Central memory CD8-positive, alpha-beta T cell (primary cell): ENCODE data around the gene SHOX.
"Not testable (repeated sequence)": the region's sequence is repeated elsewhere in the genome, so short reads cannot be mapped to it uniquely, and the experiment has no call there.

Experiments used
- ATAC-seq: fragments of 150-1000 bp; cut with Tn5 transposase; replicated peaks from 2 replicates; pipeline ENCODE4 v1.10.0; 2022; ENCODE audit warnings: mild to moderate bottlenecking, moderate FRiP score, moderate number of reproducible peaks; ENCODE audit not compliant: poor library complexity, severe bottlenecking; ENCODE audit errors: extremely low read depth
- DNase-seq, 2 donors: peaks; one replicate each; pipeline ENCODE4 v3.0.0; 2021; ENCODE audit warnings: low spot score in 2 of 2
- H3K27ac Mint-ChIP-seq: one replicate; pipeline ENCODE4 v1.8.0; 2022; ENCODE audit warnings: low read depth, mild to moderate bottlenecking, moderate library complexity, mixed read lengths
- H3K27me3 Mint-ChIP-seq: one replicate; pipeline ENCODE4 v1.8.0; 2022; ENCODE audit warnings: mixed read lengths
- H3K36me3 Mint-ChIP-seq: one replicate; pipeline ENCODE4 v1.8.0; 2022; ENCODE audit warnings: mild to moderate bottlenecking, moderate library complexity, mixed read lengths; ENCODE audit not compliant: insufficient read depth
- H3K4me1 Mint-ChIP-seq: one replicate; pipeline ENCODE4 v1.8.0; 2022; ENCODE audit warnings: mixed read lengths
- H3K4me3 Mint-ChIP-seq: one replicate; pipeline ENCODE4 v1.8.0; 2022; ENCODE audit warnings: mild to moderate bottlenecking, moderate library complexity, mixed read lengths
- H3K9me3 Mint-ChIP-seq: one replicate; pipeline ENCODE4 v1.8.0; 2022; ENCODE audit warnings: mixed read lengths

The SHOX gene

DNA sequence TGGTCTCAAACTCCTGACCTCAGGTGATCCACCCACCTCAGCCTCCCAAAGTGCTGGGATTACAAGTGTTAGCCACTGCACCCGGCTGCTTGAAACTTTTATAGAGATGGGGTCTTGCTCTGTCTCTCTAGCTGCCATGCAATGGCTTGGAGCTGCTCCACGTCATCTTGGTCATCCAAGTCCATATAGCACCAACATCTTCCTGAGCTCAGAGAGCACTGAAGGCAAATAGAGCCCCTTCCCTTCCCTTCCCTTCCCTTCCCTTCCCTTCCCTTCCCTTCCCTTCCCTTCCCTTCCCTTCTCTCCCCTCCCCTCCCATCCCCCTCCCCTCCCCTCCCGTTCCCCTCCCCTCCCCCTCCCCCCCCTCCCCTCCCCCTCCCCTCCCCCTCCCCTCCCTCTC is 22.5 kb upstream of the SHOX start:
- not testable (repeated sequence) for ATAC-seq, H3K4me3 Mint-ChIP-seq, H3K36me3 Mint-ChIP-seq, DNase-seq, H3K4me1 Mint-ChIP-seq, H3K27me3 Mint-ChIP-seq, H3K27ac Mint-ChIP-seq
- peaks cover 17% of the 10 kb centered on the region for H3K9me3 Mint-ChIP-seq

DNA sequence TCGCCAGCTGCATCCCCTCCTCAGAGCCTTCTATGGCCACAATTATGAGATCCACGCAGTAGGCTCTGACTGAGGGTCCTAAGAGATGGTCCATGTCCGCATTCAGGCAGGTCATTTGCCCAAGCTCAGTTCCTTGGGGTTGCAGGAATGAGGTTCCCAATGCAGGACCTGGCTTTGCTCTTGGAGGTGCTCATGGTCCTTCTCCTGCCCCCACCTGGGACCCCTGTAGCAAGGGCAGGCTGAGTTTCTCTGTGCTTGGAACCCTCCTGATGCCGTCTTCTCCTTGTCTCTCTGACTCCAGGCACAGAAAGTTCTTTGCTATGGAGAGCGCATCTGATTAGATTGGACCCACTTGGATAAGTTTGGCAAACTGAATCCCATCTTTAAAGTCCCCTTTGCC is 16.5 kb upstream of the SHOX start:
- no peak for ATAC-seq
- Mint-ChIP-seq H3K36me3 (no peaks in the 10 kb centered on the region), H3K4me1 (no peaks in the 10 kb centered on the region), H3K9me3 (peaks cover 34% of the 10 kb centered on the region), H3K4me3 (no peak overlapping the region), H3K27me3 (peaks cover 10% of the 10 kb centered on the region), H3K27ac (no peak overlapping the region)
- peak in 1 of 2 donors; percentile 5 for DNase-seq

DNA sequence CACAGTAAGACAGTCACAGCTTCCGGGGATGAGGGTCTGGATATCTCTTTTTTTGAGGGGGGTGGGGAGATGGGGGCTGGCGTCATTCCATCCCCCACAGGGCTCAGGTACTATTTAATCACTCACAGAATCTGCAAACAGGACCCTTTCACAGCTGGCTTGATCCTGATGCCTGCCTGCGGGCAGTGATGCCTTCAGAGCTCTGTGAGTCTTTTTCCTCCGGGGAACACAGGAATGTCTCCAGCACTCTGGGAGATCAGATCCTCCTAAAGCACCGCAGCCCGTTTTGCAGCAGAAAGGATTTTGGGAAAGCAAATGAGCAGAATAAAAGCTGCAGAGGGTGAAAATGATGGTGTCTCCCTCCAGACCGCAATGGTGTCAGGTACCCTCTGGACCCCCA is 13.2 kb upstream of the SHOX start:
- Mint-ChIP-seq H3K9me3 (peaks cover 24% of the 10 kb centered on the region), H3K4me1 (no peaks in the 10 kb centered on the region), H3K4me3 (no peak overlapping the region), H3K27ac (no peak overlapping the region), H3K36me3 (no peaks in the 10 kb centered on the region), H3K27me3 (peaks cover 18% of the 10 kb centered on the region)
- DNase-seq (peak in 1 of 2 donors; percentile 6), ATAC-seq (no peak)

DNA sequence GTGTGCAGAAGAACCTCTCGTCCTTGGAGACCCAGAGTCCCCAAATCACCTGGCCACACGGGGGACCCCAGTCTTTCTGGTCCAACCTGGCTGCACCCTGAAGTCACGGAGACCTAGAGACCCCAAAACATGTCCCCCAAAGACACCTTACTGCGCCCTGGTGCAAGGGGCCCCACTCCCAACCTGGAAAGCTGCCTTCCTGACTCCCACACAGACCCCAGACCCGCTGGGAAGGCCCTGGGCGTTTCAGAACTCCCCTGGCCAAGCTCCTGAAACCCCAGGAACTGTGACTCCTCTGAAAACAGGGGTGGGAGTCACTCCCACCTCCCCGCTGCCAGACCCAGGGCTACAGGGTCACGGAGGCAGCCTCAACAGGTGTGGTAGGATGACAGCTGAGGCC is 12.7 kb upstream of the SHOX start:
- no peak overlapping the region for H3K27ac Mint-ChIP-seq
- peaks cover 23% of the 10 kb centered on the region for H3K27me3 Mint-ChIP-seq
- no peaks in the 10 kb centered on the region for H3K36me3 Mint-ChIP-seq
- no peak overlapping the region for H3K4me3 Mint-ChIP-seq
- ATAC-seq = no peak
- peak in 1 of 2 donors; percentile 9 for DNase-seq
- no peaks in the 10 kb centered on the region for H3K4me1 Mint-ChIP-seq
- peaks cover 28% of the 10 kb centered on the region for H3K9me3 Mint-ChIP-seq

DNA sequence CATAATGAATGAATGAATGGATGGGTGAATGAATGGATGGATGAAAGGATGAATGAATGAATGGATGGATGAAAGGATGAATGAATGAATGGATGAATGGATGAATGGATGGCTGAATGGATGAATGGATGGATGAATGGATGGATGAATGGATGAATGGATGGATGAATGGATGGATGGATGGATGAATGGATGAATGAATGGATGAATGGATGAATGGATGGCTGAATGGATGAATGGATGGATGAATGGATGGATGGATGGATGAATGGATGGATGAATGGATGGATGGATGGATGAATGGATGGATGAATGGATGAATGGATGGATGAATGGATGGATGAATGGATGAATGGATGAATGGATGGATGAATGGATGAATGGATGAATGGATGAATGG is 12.3 kb upstream of the SHOX start:
- H3K4me3 Mint-ChIP-seq, ATAC-seq, H3K36me3 Mint-ChIP-seq, DNase-seq, H3K27ac Mint-ChIP-seq, H3K4me1 Mint-ChIP-seq: not testable (repeated sequence)
- peaks cover 30% of the 10 kb centered on the region for H3K9me3 Mint-ChIP-seq
- H3K27me3 Mint-ChIP-seq = peaks cover 27% of the 10 kb centered on the region

DNA sequence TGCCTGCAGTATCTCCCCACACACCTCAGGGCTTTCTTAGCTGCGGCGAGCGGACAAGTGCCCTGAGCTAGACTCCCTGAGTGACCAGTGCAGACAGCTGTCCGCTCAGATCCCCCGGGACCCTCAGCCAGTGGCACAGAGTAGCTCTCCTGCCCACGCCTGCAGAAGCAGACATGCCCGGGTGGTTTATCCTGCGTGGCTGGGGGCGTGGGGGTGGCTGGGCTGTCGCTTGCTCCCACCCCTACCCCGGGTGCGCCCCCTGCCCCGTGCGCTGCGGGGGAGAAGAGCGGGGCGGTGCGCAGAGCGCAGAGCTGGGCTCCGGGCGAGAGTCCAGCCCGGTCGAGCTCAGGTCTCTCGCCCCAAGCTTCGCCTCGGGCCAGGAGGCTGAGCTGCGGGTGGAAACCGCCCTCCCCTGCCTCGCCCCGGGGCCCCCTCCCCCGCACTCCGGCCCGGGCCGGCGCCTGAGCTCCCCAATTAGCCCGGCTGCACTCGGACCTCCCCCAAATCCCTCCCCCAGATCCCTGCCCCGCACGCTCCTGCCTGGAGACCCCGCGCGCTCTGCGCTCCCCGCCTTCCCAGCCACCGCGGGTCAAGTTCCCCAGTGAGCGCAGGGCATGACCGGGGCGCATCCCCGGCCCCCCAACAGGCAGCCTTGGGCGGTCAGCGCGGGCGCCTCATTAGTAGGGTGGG is 11.7 kb upstream of the SHOX start:
- ATAC-seq (no peak), DNase-seq (peak in 1 of 2 donors; percentile 4)
- H3K9me3 Mint-ChIP-seq = peaks cover 29% of the 10 kb centered on the region
- no peak overlapping the region for H3K27ac Mint-ChIP-seq
- peaks cover 31% of the 10 kb centered on the region for H3K27me3 Mint-ChIP-seq
- no peaks in the 10 kb centered on the region for H3K36me3 Mint-ChIP-seq
- H3K4me3 Mint-ChIP-seq = no peak overlapping the region
- no peaks in the 10 kb centered on the region for H3K4me1 Mint-ChIP-seq

DNA sequence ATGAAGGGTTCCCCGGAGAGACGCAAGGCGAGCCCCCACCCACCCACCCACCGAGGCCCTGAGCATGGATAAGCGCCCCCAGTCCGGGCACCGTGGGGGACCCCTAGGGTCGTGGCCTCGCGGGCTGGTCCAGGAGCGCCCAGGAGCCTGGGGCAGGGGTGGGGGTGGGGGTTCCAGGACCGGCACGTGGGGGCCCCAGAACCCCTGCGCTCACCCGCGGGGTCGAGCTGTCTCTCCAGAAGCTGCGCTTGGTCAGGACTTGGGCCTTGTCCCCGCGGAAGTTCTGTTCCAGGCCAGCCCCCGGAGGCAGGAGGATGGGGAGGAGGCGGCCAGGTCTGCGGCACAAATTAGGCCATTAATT is 11.2 kb upstream of the SHOX start:
- H3K9me3 Mint-ChIP-seq = peaks cover 24% of the 10 kb centered on the region
- no peak for ATAC-seq
- no peak overlapping the region for H3K4me3 Mint-ChIP-seq
- no peak overlapping the region for H3K27ac Mint-ChIP-seq
- peak in 1 of 2 donors; percentile 9 for DNase-seq
- H3K27me3 Mint-ChIP-seq = peaks cover 31% of the 10 kb centered on the region
- no peaks in the 10 kb centered on the region for H3K36me3 Mint-ChIP-seq
- H3K4me1 Mint-ChIP-seq = no peaks in the 10 kb centered on the region

DNA sequence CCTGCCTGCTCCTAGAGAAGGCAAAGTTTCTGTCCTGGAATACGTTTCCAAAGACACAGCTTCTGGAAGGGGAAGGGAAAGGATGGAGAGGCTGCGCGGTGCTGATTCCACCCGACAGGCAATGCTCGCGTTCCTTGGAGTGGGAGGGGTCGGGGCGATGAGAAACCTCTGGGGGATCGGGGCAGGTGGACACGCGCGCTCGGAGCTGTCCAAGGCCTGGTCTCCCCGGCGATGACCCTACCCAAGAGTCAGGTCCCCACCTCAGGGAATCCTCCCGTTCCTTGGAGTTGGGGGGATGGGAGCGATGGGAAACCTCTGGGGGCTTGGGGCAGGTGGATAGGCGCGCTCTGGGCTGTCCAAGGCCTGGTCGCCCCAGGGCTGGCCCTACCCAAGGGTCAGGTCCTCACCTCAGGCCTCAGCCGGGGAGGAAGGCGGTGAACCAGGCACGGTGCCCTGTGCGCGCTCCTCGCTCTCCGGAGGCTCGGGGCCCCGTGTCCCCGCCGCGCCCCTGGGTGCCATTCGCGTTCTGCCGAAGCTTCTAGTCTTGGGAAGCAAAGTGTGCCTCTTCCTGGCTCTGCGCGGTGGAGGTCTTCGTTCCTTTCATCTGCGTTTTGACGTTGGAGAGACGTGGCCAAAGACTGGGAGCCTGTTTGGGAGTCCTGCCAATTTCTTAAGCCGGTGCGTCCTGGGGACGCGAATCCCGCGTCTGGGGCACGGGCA is 10.6 kb upstream of the SHOX start:
- ATAC-seq (no peak), DNase-seq (peak in 1 of 2 donors; percentile 8)
- Mint-ChIP-seq H3K4me1 (no peaks in the 10 kb centered on the region), H3K4me3 (no peak overlapping the region), H3K27me3 (peaks cover 31% of the 10 kb centered on the region), H3K36me3 (no peaks in the 10 kb centered on the region), H3K27ac (no peak overlapping the region), H3K9me3 (peaks cover 21% of the 10 kb centered on the region)

DNA sequence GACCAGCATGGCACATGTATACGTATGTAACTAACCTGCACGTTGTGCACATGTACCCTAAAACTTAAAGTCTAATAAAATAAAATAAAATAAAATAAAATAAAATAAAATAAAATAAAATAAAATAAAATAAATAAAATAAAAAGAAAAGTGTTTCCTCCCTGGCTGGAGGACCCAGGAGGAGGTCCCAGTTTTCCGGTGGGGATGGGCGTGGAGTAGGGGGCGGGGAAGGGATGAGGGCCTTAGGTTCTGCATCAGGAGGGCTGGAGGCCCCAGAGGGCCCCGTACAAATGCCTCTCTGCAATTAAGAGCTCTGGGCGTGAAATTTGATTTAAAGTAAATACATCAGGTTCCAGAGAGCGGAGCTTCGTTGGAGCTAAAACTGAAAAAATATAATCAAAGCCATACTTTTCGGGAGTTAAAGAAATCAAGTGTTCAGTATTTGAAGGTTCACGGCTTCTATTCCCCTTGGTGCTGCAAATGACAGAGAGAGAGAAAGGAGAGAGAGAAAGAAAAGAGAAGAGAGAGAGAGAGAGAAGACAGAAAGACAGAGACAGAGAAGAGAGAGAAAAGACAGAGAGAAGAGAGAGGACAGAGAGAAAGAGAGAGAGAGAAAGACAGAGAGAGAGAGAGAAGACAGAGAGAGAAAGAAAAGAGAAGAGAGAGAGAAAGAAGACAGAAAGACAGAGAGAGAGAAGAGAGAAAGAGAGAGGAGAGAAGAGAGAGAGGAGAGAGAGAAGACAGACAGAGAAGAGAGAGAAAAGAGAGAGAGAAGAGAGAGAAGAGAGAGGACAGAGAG is 8.7 kb upstream of the SHOX start:
- H3K4me3 Mint-ChIP-seq = no peak overlapping the region
- H3K9me3 Mint-ChIP-seq = peaks cover 39% of the 10 kb centered on the region
- H3K4me1 Mint-ChIP-seq = peaks cover 6% of the 10 kb centered on the region
- no peak overlapping the region for H3K27ac Mint-ChIP-seq
- no peak for DNase-seq
- H3K27me3 Mint-ChIP-seq = peaks cover 32% of the 10 kb centered on the region
- no peak for ATAC-seq
- H3K36me3 Mint-ChIP-seq = no peaks in the 10 kb centered on the region

DNA sequence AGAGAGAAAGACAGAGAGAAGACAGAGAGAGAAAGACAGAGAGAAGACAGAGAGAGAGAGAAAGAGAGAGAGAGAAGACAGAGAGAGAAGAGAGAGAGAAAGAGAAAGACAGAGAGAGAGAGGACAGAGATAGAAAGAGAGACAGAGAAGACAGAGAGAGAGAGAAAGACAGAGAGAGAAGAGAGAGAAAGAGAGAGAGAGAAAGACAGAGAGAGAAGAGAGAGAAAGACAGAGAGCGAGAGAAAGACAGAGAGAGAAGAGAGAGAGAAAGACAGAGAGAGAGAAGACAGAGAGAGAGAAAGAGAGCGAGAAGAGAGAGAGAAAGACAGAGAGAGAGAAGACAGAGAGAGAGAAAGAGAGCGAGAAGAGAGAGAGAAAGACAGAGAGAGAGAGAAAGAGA is 7.8 kb upstream of the SHOX start:
- H3K4me3 Mint-ChIP-seq, H3K36me3 Mint-ChIP-seq, DNase-seq, ATAC-seq, H3K27ac Mint-ChIP-seq: not testable (repeated sequence)
- Mint-ChIP-seq H3K27me3 (peaks cover 39% of the 10 kb centered on the region), H3K9me3 (peaks cover 41% of the 10 kb centered on the region), H3K4me1 (peaks cover 10% of the 10 kb centered on the region)

DNA sequence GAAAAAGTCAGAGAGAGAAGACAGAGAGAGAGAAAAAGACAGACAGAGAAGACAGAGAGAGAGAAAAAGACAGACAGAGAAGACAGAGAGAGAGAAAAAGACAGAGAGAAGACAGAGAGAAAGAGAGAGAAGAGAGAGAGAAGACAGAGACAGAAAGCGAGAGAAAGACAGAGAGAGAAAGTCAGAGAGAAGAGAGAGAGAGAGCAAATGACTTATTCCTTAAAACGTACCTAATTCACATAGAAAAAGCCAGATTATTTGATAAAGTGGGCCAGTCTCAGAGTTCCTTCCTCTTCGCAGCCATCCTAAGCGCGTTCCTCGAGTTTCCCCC is 7.4 kb upstream of the SHOX start:
- DNase-seq = no peak
- Mint-ChIP-seq H3K4me3 (no peak overlapping the region), H3K4me1 (peaks cover 15% of the 10 kb centered on the region), H3K9me3 (peaks cover 38% of the 10 kb centered on the region), H3K27ac (no peak overlapping the region), H3K27me3 (peaks cover 39% of the 10 kb centered on the region), H3K36me3 (no peaks in the 10 kb centered on the region)
- no peak for ATAC-seq

DNA sequence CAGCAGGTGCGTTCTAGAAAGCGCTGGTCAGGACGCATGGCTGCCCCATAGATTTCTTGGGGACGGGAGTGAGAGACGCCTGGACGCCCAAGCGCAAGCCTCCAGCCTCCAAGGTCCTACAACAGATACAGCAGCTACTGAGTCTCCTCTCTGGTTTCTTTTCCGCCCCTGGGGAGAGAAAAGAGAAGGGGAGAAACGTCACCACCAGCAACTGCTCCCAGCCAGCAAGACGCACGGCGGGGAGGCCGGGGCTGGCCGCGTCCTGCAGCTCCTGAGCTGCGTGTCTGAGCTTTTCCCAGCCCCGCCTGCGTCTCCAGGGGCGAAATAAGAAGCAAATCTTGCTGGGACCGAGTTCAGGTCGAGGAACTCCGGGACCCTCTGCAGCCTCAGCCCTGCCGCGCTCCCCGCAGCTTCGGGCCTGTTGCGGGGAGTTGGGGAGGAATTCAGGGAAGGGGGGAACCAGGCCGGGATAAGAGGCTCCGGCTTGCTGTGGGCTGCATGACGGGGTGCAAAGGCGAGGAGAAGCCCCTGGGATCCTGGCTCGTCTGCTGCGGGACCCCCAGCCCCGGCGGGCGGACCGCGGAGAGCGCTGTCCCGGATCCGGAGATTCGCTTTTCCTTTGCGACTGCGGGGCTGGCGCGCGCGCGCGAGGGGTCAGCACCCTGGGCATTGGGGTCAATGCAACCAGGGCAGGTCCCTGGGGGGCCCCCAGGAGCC is 6.8 kb upstream of the SHOX start:
- no peak for ATAC-seq
- peak in 1 of 2 donors; percentile 7 for DNase-seq
- H3K9me3 Mint-ChIP-seq = peaks cover 35% of the 10 kb centered on the region
- no peak overlapping the region for H3K4me3 Mint-ChIP-seq
- peaks cover 40% of the 10 kb centered on the region for H3K27me3 Mint-ChIP-seq
- no peaks in the 10 kb centered on the region for H3K36me3 Mint-ChIP-seq
- H3K4me1 Mint-ChIP-seq = peaks cover 15% of the 10 kb centered on the region
- H3K27ac Mint-ChIP-seq = no peak overlapping the region
